ENCODE data around the gene AKAP8L.

AKAP8L gene

DNA sequence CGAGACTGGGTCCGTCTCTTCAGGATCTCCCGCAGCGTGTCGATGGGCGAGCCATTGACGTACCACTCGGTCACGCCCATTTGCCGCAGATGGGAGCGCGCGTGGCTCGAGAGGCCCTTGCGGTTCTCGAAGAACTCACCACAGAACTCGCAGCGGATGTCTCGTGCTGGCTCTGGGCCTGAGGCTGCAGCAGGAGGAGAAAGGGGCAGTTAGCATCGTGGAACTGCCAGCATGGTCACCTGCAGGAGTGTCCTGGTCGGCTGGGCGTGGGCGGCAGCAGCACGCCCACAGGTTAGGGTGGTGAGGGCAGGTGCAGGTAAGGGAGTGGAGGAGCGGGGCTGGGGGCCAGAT is 8.5 kb upstream of the AKAP8L start:
- H3K4me3 ChIP-seq (ENCODE audit: low read length), result no peak overlapping the region
- TF ChIP-seq, protein P1, sequence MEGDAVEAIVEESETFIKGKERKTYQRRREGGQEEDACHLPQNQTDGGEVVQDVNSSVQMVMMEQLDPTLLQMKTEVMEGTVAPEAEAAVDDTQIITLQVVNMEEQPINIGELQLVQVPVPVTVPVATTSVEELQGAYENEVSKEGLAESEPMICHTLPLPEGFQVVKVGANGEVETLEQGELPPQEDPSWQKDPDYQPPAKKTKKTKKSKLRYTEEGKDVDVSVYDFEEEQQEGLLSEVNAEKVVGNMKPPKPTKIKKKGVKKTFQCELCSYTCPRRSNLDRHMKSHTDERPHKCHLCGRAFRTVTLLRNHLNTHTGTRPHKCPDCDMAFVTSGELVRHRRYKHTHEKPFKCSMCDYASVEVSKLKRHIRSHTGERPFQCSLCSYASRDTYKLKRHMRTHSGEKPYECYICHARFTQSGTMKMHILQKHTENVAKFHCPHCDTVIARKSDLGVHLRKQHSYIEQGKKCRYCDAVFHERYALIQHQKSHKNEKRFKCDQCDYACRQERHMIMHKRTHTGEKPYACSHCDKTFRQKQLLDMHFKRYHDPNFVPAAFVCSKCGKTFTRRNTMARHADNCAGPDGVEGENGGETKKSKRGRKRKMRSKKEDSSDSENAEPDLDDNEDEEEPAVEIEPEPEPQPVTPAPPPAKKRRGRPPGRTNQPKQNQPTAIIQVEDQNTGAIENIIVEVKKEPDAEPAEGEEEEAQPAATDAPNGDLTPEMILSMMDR (IDR thresholded peaks at IDR 0.05; ENCODE audit: insufficient read depth, low read depth, low read length, missing control alignments), result no peak
- no peak for DNase-seq (ENCODE audit: low read depth)

DNA sequence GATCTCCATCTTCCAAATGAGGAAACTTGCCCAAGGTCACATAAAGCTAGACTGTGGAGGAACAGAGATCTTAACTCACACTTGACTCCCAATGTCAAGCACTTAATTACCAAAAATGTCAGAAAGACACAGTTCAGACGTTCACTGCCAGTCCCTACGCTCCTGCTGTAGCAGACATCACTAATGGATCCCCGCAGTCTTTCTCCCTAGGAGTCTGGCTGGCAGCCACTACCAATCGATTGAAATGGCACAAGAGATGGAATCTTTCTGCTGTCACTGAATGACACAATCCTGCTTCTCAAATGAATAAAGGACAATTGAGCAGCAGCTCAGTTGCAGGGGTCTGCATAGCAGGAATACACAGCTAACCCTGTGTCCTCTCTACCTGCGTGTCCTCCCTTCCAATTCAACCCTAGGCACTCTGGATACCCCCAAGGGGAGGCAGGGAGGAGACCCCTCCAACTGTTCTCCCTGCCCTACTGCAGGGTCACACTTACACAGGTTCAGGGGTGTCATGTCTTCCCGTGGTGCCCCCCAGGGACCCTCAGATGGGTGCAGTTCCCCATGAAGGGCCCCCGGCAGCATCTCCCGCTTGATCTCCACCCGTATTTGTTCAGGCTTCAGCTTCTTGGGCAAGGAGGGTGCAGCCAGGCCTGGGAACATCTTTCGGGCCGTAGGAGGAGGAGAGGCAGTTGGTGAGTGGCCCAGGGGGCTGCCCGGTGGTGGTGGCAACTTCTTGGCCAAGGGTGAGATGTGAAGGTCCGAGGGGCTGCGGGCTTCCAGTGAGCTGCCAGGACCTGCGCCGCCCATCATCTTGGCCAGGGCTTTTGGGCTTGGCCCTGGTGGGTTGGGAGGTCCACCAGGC is 7.9 kb upstream of the AKAP8L start:
- no peak for DNase-seq (ENCODE audit: low read depth)
- no peak overlapping the region for H3K4me3 ChIP-seq (ENCODE audit: low read length)
- TF ChIP-seq, protein P1 (IDR thresholded peaks at IDR 0.05; ENCODE audit: insufficient read depth, low read depth, low read length, missing control alignments), result no peak

DNA sequence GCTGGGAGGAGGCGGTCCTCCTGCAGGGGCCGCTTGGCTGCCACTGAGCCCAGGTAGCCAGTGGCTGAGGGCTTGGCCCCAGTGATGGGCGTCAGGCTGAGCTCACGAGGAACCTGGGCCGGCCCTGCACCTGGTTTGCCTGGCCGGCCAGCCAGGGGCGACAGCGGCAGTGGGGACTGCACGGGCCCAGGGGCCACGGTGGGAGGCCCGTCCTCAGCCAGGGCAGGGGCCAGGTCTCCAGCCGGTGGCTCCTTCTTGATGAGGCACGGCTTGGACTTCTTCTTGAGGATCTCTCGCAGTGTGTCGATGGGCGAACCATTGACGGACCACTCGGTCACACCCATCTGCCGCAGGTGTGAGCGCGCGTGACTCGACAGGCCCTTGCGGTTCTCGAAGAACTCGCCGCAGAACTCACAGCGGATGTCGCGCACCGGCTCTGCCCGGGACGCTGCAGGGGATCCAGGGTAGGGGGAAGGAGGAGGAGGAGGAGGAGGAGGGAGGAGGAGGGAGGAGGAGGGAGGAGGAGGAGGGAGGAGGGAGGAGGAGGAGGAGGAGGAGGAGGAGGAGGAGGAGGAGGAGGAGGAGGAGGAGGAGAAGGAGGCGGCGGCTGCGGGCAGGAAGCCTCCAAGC is 6.6 kb upstream of the AKAP8L start:
- TF ChIP-seq, protein P1 (IDR thresholded peaks at IDR 0.05; ENCODE audit: insufficient read depth, low read depth, low read length, missing control alignments), result no peak
- no peak for DNase-seq (ENCODE audit: low read depth)
- H3K4me3 ChIP-seq (ENCODE audit: low read length), result no peak overlapping the region

DNA sequence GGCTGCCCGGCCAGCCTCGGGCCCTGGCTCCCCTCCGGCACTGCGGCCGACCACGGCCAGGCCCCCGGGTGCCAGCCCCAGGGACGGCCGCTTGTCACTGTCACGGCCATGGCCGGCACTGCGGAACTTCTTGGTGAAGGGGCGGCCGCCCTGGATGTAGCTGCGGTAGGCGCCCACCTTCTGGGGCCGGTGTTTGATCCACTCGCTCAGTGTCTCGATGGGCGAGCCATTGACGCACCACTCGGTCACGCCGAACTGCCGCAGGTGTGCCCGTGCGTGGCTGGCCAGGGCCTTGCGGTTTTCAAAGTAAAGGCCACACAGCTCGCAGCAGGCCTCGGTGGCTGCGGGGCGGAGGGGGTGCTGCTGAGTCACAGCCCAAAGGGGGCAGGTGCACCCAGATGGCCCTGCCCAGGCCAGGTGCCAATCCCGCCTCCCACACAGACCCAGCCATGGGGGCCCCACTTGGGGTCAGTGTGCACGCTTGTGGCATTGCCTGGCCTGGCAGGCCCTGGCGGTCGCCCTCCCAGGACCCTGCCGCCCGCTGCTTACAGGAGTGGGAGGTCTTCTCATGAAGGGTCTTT is 6.0 kb upstream of the AKAP8L start:
- TF ChIP-seq, protein P1 (IDR thresholded peaks at IDR 0.05; ENCODE audit: insufficient read depth, low read depth, low read length, missing control alignments), result no peak
- H3K4me3 ChIP-seq (ENCODE audit: low read length), result no peak overlapping the region
- DNase-seq (ENCODE audit: low read depth), result no peak

DNA sequence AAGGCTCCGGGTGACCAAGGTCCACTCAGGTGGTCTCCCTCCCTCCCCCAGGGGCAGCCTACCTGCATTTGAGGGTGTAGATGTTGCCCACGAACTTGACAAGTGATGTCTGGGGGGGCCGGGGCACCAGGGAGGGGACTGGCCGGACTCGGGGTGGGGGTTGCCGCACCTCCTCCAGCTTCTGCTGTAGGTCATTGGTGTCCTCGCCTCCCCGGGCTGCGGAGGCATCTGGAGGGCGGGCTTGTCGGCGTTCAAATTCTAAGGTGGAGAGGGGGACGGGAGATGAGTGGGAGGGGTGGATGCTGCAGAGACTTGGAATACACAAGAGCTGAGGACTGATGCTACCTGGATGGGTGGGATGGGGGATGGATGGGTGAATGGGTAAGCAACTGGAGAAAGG is 5.3 kb upstream of the AKAP8L start:
- TF ChIP-seq, protein P1 (IDR thresholded peaks at IDR 0.05; ENCODE audit: insufficient read depth, low read depth, low read length, missing control alignments), result no peak
- no peak for DNase-seq (ENCODE audit: low read depth)
- no peak overlapping the region for H3K4me3 ChIP-seq (ENCODE audit: low read length)

DNA sequence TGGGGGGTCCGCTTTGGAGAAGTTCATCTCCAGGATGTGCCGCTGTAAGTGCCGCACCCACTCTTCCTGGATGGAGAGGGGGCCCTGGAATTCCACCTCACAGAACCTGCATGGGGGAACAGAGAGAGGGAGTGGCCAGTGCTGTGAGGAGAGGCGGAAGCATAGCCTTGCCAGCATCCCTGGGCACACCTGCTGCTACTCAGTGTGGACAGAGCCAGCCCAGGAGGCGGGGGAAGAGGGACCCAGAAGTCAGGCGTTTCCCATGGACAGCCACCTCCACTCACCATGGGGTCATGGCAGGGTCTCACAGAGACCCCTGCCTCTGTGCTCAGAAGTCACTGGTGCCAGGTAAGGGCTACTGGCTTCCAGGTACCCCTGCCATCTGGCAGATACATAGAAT is 4.3 kb upstream of the AKAP8L start:
- H3K4me3 ChIP-seq (ENCODE audit: low read length), result no peak overlapping the region
- no peak for DNase-seq (ENCODE audit: low read depth)
- TF ChIP-seq, protein P1 (IDR thresholded peaks at IDR 0.05; ENCODE audit: insufficient read depth, low read depth, low read length, missing control alignments), result no peak
